ENCODE results near the gene NUDT3. TPM values are rescaled to one million over a fixed set of nuclear protein-coding genes. Genes with fewer than 3 reads are reported as not detected.

The NUDT3 gene
- total RNA-seq, 1 donor from 2014 or later, result 29.1 TPM

DNA sequence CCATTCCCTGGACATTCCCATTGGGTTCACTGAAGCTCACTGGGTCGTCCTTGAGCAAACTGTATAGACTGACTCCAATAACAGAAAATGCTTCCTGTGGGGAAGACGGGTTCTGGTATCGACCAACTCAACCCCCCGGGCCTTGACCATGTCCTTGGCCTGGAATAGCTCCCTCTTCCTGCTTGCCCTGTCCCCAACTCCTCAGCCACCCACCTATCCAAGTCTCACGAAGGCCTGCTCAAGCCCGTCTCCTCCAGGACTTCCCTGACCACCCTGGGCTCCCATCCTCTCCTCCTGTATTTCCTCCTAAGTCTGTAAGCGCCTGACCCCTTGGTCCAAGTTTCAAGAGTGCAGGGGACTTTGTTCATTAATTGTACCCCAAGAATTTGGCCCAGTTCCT lies 158.6 kb downstream of the NUDT3 start:
- Histone ChIP-seq H3K9me3 (no peaks in the 10 kb centered on the region), H3K27ac (no peak overlapping the region), H3K36me3 (no peaks in the 10 kb centered on the region), H3K27me3 (ENCODE audit: low read depth) (no peaks in the 10 kb centered on the region), H3K4me3 (no peak overlapping the region), H3K4me1 (peaks cover 23% of the 10 kb centered on the region)
- TF ChIP-seq CTCF (IDR thresholded peaks at IDR 0.05), result no peak
- ATAC-seq, result no peak
- no peak for DNase-seq
- intact Hi-C loops (cut with DNase I), result no loop called here

DNA sequence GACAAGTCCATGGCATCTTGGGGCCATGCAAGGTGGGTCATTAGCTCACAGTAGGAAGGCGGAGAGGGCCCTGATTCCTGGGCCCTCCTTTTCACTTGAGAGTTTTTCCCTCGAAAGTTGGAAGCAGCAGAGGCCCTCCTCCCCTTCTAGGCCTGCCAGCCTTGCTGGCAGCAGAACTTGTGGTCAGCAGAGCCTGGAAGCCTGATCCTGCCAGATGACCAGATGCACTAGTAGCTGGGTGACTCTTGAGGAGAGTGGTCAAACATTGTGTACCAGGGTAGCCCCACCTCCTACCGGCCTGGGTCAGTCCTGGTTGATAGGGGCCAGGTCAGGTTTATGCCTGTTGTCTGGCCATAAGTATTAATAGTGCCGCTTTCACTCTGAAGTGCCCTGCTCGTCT lies 159.6 kb downstream of the NUDT3 start:
- peaks cover 13% of the 10 kb centered on the region for H3K4me1 ChIP-seq
- no peaks in the 10 kb centered on the region for H3K36me3 ChIP-seq
- DNase-seq, result no peak
- TF ChIP-seq CTCF (IDR thresholded peaks at IDR 0.05), result no peak
- H3K27me3 ChIP-seq (ENCODE audit: low read depth), result no peaks in the 10 kb centered on the region
- H3K4me3 ChIP-seq, result no peak overlapping the region
- H3K9me3 ChIP-seq, result no peaks in the 10 kb centered on the region
- H3K27ac ChIP-seq, result no peak overlapping the region
- no peak for ATAC-seq
- intact Hi-C loops (cut with DNase I), result no loop called here

DNA sequence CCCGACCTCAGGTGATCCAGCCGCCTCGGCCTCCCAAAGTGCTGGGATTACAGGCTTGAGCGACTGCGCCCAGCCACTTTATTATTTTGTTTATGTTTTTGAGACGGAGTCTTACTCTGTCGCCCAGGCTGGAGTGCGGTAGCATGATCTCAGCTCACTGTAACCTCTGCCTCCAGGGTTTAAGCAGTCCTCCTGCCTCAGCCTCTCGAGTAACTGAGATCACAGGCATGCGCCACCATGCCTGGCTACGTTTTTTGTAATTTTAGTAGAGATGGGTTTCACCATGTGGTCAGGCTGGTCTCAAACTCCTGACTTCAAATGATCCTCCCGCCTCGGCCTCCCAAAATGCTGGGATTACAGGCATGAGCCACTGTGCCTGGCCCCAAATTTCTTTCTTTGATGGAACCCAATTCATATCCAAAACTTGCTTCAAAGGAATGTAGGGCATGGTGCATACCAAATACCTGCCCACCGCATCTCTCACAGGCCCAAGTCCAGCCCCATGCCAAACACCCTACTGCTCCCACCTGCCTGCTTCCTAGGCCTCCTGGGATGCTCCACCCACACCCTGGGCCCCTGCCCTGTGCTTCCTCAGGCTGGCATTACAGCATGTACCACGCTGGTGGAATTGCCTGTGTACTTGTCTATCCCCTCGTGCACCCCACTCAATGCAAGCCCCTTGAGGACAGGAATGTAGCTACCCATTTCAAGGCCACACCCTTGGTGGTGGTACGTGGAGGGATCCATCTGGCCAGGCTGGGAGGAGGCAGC lies 160.7 kb downstream of the NUDT3 start:
- no peak overlapping the region for H3K27ac ChIP-seq
- no peaks in the 10 kb centered on the region for H3K36me3 ChIP-seq
- DNase-seq (no peak), ATAC-seq (no peak)
- no peak for TF ChIP-seq CTCF (IDR thresholded peaks at IDR 0.05)
- intact Hi-C loops (cut with DNase I), result no loop called here
- H3K4me3 ChIP-seq, result no peak overlapping the region
- H3K4me1 ChIP-seq, result peaks cover 11% of the 10 kb centered on the region
- H3K27me3 ChIP-seq (ENCODE audit: low read depth), result no peaks in the 10 kb centered on the region
- H3K9me3 ChIP-seq, result no peaks in the 10 kb centered on the region

DNA sequence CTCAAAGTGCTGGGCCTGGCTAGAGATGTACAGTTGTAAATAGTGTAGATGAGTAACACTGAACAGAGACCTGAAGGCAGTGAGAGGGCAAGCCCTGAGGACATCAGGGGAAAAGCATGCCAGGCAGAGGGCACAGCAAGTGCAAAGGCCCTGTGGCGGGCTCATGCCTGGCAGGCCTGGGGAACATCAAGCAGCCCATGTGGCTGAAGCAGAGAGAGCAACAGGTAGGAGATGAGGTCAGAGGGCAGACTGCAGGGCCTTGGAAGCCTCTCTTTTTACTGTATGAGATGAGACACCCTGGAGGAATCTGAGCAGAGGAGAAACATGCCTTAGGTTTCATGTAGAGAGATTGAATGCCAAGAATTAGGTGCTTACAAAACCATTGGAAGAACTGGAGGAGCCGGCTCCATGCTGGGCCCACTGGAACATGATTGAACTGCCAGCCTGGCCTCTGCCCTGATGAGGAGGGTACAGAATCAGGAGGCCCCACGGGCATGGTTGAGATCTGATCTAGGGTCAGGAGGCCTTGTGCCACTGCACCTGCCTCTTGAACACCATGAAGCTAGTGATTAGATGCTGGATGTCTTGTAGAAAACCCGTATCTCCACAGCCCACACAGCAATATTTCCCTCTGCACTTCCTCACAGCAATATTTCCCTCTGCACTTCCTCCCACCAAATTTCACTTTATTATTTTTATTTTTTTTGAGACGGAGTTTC lies 161.7 kb downstream of the NUDT3 start:
- DNase-seq, result no peak
- H3K27ac ChIP-seq, result no peak overlapping the region
- intact Hi-C loops (cut with DNase I), result no loop called here
- H3K36me3 ChIP-seq, result no peaks in the 10 kb centered on the region
- TF ChIP-seq CTCF (IDR thresholded peaks at IDR 0.05), result no peak
- no peaks in the 10 kb centered on the region for H3K27me3 ChIP-seq (ENCODE audit: low read depth)
- H3K9me3 ChIP-seq, result no peaks in the 10 kb centered on the region
- H3K4me3 ChIP-seq, result no peak overlapping the region
- H3K4me1 ChIP-seq, result peaks cover 4% of the 10 kb centered on the region
- no peak for ATAC-seq

- Histone ChIP-seq H3K27me3 (ENCODE audit: low read depth) (no peaks in the 10 kb centered on the region), H3K36me3 (no peaks in the 10 kb centered on the region), H3K4me3 (no peak overlapping the region), H3K9me3 (no peaks in the 10 kb centered on the region), H3K27ac (no peak overlapping the region), H3K4me1 (peaks cover under 1% of the 10 kb centered on the region)
- DNase-seq (no peak), ATAC-seq (no peak)
- intact Hi-C loops (cut with DNase I), result no loop called here
- TF ChIP-seq CTCF (IDR thresholded peaks at IDR 0.05), result no peak
These were observed 162.6 kb downstream of the NUDT3 start for GRCh38 chr6:34229877-34230276.

Small RNAs within 50 kb of the gene (microRNA-seq; reads per million reads assigned to microRNA genes)
- gene MIR6835 (ENCODE audit: borderline number of aligned reads), result not detected

Other genes starting within 250 kb of the NUDT3 start
- gene GRM4, start 246.6 kb downstream of the NUDT3 start, total RNA-seq, result not detected
- gene HMGA1, start 155.8 kb downstream of the NUDT3 start, total RNA-seq, result 63.5 TPM
- 29.8 TPM for gene SMIM29, start 143.7 kb downstream of the NUDT3 start, total RNA-seq
- gene RPS10, start 33.4 kb upstream of the NUDT3 start, total RNA-seq, result 956 TPM
- gene PACSIN1, start 73.4 kb upstream of the NUDT3 start, total RNA-seq, result not detected
- 3.5 TPM for gene SPDEF, start 163.7 kb upstream of the NUDT3 start, total RNA-seq

All from lower lobe of right lung (tissue), 2 donors.